Measurements from ENCODE around the gene MAP1LC3B2. TPM values are rescaled to one million over a fixed set of nuclear protein-coding genes. Genes with fewer than 3 reads are reported as not detected.

The MAP1LC3B2 gene
- total and polyA plus RNA-seq, 2 of the 8 experiments (the other 6 are each of a cell fraction or from before 2014, with no cell fraction given) = 0.39 to 1.5 TPM

DNA sequence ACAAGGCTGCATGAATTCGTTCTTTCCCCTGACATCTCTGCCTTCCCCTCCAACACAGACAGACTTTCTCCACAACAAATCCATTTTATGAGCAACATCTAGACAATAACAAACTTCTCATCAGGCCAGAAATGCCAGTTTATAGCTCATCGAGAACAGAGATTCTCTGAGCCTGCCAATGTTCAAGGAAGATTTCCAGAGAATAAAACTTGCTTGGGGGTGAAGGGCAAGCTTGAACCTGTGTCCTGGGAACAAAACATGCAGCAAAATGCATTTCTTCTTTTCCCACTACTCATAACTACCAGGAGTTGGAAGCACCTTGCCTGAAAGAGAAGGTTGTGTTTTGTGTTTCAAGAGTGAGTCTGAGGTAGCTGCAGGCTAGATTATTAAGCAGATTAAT lies 6.8 kb downstream of the MAP1LC3B2 start:
- POLR2A ChIA-PET (ENCODE audit: partially characterized antibody) = interaction anchor here (1.0 kb wide), 1 partner anchor 59 kb away, joined by 3 read pairs; no protein-coding TSS in a partner anchor
- H4K20me1 ChIP-seq (replicated peaks in 1 of 2; ENCODE audit: control insufficient read depth in 1 of 2, insufficient read depth in 2 of 2, low read length in 2 of 2) = no peaks in the 10 kb centered on the region
- 90% methylated on average over 2 of the region's 2 CpGs; no CpG with 5 or more reads in 1 of the 2 experiments for WGBS, 2 experiments (ENCODE audit: extremely low coverage in 1 of 2, insufficient coverage in 1 of 2, insufficient read length in 1 of 2, insufficient replicate concordance in 2 of 2, low coverage in 1 of 2, low lambda C conversion rate in 2 of 2, missing lambda C conversion rate in 1 of 2)
- no peaks in the 10 kb centered on the region for H3K79me2 ChIP-seq (ENCODE audit: control insufficient read depth in 1 of 2, insufficient read depth in 2 of 2, low read length in 2 of 2)
- no peak overlapping the region for H3K56ac ChIP-seq (replicated peaks; ENCODE audit: insufficient read length, low read depth, low read length)
- H2AFZ ChIP-seq (ENCODE audit: low read length) = no peak overlapping the region
- H3K9ac ChIP-seq (replicated peaks in 1 of 4; ENCODE audit: extremely low read depth in 1 of 4, low read depth in 3 of 4, low read length in 3 of 4) = no peak overlapping the region
- H2BK120ac ChIP-seq (replicated peaks; ENCODE audit: low read depth, low read length) = no peak overlapping the region
- H4K91ac ChIP-seq (replicated peaks; ENCODE audit: insufficient read length, low read length) = no peak overlapping the region
- H4K8ac ChIP-seq (ENCODE audit: extremely low read depth, insufficient read depth, low read length) = no peak overlapping the region
- no peaks in the 10 kb centered on the region for H3K9me3 ChIP-seq (ENCODE audit: insufficient read depth in 2 of 2, low read depth in 1 of 2, low read length in 1 of 2)
- no peak overlapping the region for H2BK12ac ChIP-seq (ENCODE audit: low read depth, low read length)
- H3K36me3 ChIP-seq (ENCODE audit: control insufficient read depth in 2 of 4, insufficient read depth in 4 of 4, low read length in 3 of 4) = no peaks in the 10 kb centered on the region
- TF ChIP-seq SIRT6 (IDR thresholded peaks at IDR 0.05; ENCODE audit: low read length) (no peak), PHF8 (conservative IDR thresholded peaks at IDR 0.05; ENCODE audit: low read depth, low read length) (no peak), CTBP2 (IDR thresholded peaks at IDR 0.05; ENCODE audit: borderline replicate concordance, insufficient read depth, insufficient read length, low read length) (no peak), GTF2F1 (IDR thresholded peaks at IDR 0.05; ENCODE audit: borderline replicate concordance, low read depth, low read length) (no peak), SAP30 (IDR thresholded peaks at IDR 0.05; ENCODE audit: insufficient read depth, insufficient replicate concordance, low read length) (no peak), MAFK (IDR thresholded peaks at IDR 0.05; ENCODE audit: low read depth, low read length) (no peak), TAF7 (optimal IDR thresholded peaks at IDR 0.05; ENCODE audit: borderline replicate concordance, low read depth, low read length) (no peak), KDM1A (IDR thresholded peaks at IDR 0.05; ENCODE audit: borderline replicate concordance, low read length) (no peak), ASH2L (IDR thresholded peaks at IDR 0.05; ENCODE audit: low read length) (no peak), CHD1 (IDR thresholded peaks at IDR 0.05; ENCODE audit: low read depth, low read length) (no peak)
- TF ChIP-seq, protein P1, sequence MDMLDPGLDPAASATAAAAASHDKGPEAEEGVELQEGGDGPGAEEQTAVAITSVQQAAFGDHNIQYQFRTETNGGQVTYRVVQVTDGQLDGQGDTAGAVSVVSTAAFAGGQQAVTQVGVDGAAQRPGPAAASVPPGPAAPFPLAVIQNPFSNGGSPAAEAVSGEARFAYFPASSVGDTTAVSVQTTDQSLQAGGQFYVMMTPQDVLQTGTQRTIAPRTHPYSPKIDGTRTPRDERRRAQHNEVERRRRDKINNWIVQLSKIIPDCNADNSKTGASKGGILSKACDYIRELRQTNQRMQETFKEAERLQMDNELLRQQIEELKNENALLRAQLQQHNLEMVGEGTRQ (IDR thresholded peaks at IDR 0.05; ENCODE audit: low read length) = no peak
- TF ChIP-seq, protein P2, sequence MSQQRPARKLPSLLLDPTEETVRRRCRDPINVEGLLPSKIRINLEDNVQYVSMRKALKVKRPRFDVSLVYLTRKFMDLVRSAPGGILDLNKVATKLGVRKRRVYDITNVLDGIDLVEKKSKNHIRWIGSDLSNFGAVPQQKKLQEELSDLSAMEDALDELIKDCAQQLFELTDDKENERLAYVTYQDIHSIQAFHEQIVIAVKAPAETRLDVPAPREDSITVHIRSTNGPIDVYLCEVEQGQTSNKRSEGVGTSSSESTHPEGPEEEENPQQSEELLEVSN (IDR thresholded peaks at IDR 0.05) = no peak
- no peak overlapping the region for H3K4me3 ChIP-seq (ENCODE audit: extremely low read depth in 1 of 4, insufficient read depth in 2 of 4, low read depth in 3 of 4, low read length in 4 of 4)
- no peak overlapping the region for H2BK20ac ChIP-seq (ENCODE audit: low read length)
- no peak overlapping the region for H2BK15ac ChIP-seq (ENCODE audit: low read length)
- H3K79me1 ChIP-seq (ENCODE audit: low read depth, low read length) = no peaks in the 10 kb centered on the region
- no peak overlapping the region for H3K27ac ChIP-seq (ENCODE audit: low read depth, low read length)
- no peaks in the 10 kb centered on the region; a peak in 1 of 7 replicates for H3K27me3 ChIP-seq (replicated peaks in 1 of 4; ENCODE audit: control insufficient read depth in 3 of 4, extremely low read depth in 1 of 4, insufficient read depth in 3 of 4, low read length in 3 of 4)
- H4K5ac ChIP-seq (ENCODE audit: insufficient read length, low read depth, low read length) = no peak overlapping the region
- H3K18ac ChIP-seq (ENCODE audit: extremely low read depth, low read length) = no peak overlapping the region
- no peaks in the 10 kb centered on the region for H3K4me1 ChIP-seq (replicated peaks in 1 of 4; ENCODE audit: control insufficient read depth in 3 of 4, insufficient read depth in 4 of 4, low read length in 3 of 4)
- no peak overlapping the region for H2BK5ac ChIP-seq (ENCODE audit: low read depth, low read length)
- CTCF ChIA-PET (ENCODE audit: partially characterized antibody) = no interaction called here
- no peak overlapping the region for H2AK5ac ChIP-seq (ENCODE audit: low read depth, low read length)
- FAIRE-seq (no peak), DNase-seq (ENCODE audit: low read depth in 1 of 2, low spot score in 2 of 2) (no peak)
- no peak overlapping the region for H3K4ac ChIP-seq (replicated peaks; ENCODE audit: insufficient read length, low read depth, low read length)
- H3K23me2 ChIP-seq (ENCODE audit: low read depth, low read length) = no peaks in the 10 kb centered on the region
- no peak overlapping the region for H3K4me2 ChIP-seq (ENCODE audit: insufficient read depth in 1 of 2, low read depth in 2 of 2, low read length in 2 of 2)
- H3K23ac ChIP-seq (ENCODE audit: insufficient read length) = no peak overlapping the region
- no peak overlapping the region for H3K14ac ChIP-seq (ENCODE audit: insufficient read length)

Data from H1 (cell line).